Measurements from ENCODE around the gene DHX16. TPM values are rescaled to one million over a fixed set of nuclear protein-coding genes. Genes with fewer than 3 reads are reported as not detected.

Gene DHX16
- total and polyA plus RNA-seq, 2 experiments from 2014 or later, result 16.0 to 31.3 TPM

DNA sequence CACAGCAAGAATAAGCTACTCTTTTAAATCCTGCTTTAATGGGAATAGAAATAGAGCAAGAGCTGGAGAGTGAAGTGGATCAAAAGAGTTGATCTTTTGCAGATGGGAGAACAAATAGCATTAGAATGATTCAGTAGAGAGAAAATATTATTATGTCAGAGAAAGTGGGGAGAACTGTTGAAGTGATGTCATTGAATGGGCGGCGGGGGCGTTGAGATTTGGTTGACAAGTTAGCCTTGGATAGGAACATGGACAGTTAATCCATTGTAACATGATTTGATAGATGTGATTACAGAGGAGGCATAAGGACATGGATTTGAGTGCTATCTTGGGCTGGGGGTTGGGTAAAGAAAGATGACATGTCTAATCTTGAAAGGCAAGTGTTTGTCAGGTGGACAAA lies 37.0 kb downstream of the DHX16 start:
- Histone ChIP-seq H3K27ac (ENCODE audit: low read depth) (no peak overlapping the region), H4K20me1 (replicated peaks; ENCODE audit: insufficient read depth) (no peaks in the 10 kb centered on the region; the same call in 1 of the 2 replicates), H3K9me2 (ENCODE audit: insufficient read depth) (no peaks in the 10 kb centered on the region), H3K4me3 (no peak overlapping the region), H3F3A (replicated peaks; ENCODE audit: low read depth) (no peaks in the 10 kb centered on the region), H3K4me1 (ENCODE audit: insufficient read depth) (no peaks in the 10 kb centered on the region), H3K79me2 (replicated peaks; ENCODE audit: insufficient read depth) (no peaks in the 10 kb centered on the region), H3K36me3 (ENCODE audit: insufficient read depth) (peaks cover 17% of the 10 kb centered on the region; the same call in 1 of the 2 replicates), H3K4me2 (no peak overlapping the region), H2AFZ (no peak overlapping the region), H3K27me3 (ENCODE audit: insufficient read depth) (no peaks in the 10 kb centered on the region)
- DNase-seq (ENCODE audit: low spot score), result no peak
- H3K9me3 Mint-ChIP-seq, result no peaks in the 10 kb centered on the region
- H3K27me3 Mint-ChIP-seq (ENCODE audit: insufficient read depth, low read depth, poor library complexity), result peaks cover 4% of the 10 kb centered on the region
- peaks cover 48% of the 10 kb centered on the region for H3K36me3 Mint-ChIP-seq (ENCODE audit: low read depth)
- TF ChIP-seq JUNB (IDR thresholded peaks at IDR 0.05; ENCODE audit: unreplicated experiment) (no peak), EZH2phosphoT487 (IDR thresholded peaks at IDR 0.05; ENCODE audit: unreplicated experiment) (no peak), ZNF114 (CRISPR knock-in tag; IDR thresholded peaks at IDR 0.05) (no peak), EZH2 (IDR thresholded peaks at IDR 0.05; ENCODE audit: low read depth, unreplicated experiment) (no peak), CREB1 (CRISPR knock-in tag; IDR thresholded peaks at IDR 0.05; ENCODE audit: low read depth) (no peak), STAT1 (IDR thresholded peaks at IDR 0.05; ENCODE audit: unreplicated experiment) (no peak), NANOG (IDR thresholded peaks at IDR 0.05; ENCODE audit: borderline replicate concordance) (no peak), ZNF331 (CRISPR knock-in tag; IDR thresholded peaks at IDR 0.05; ENCODE audit: low read depth) (no peak), POLR2AphosphoS5 (IDR thresholded peaks at IDR 0.05; ENCODE audit: low read depth) (no peak)
- TF ChIP-seq, protein P1, sequence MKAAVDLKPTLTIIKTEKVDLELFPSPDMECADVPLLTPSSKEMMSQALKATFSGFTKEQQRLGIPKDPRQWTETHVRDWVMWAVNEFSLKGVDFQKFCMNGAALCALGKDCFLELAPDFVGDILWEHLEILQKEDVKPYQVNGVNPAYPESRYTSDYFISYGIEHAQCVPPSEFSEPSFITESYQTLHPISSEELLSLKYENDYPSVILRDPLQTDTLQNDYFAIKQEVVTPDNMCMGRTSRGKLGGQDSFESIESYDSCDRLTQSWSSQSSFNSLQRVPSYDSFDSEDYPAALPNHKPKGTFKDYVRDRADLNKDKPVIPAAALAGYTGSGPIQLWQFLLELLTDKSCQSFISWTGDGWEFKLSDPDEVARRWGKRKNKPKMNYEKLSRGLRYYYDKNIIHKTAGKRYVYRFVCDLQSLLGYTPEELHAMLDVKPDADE (IDR thresholded peaks at IDR 0.05), result no peak
- TF ChIP-seq, protein P2, sequence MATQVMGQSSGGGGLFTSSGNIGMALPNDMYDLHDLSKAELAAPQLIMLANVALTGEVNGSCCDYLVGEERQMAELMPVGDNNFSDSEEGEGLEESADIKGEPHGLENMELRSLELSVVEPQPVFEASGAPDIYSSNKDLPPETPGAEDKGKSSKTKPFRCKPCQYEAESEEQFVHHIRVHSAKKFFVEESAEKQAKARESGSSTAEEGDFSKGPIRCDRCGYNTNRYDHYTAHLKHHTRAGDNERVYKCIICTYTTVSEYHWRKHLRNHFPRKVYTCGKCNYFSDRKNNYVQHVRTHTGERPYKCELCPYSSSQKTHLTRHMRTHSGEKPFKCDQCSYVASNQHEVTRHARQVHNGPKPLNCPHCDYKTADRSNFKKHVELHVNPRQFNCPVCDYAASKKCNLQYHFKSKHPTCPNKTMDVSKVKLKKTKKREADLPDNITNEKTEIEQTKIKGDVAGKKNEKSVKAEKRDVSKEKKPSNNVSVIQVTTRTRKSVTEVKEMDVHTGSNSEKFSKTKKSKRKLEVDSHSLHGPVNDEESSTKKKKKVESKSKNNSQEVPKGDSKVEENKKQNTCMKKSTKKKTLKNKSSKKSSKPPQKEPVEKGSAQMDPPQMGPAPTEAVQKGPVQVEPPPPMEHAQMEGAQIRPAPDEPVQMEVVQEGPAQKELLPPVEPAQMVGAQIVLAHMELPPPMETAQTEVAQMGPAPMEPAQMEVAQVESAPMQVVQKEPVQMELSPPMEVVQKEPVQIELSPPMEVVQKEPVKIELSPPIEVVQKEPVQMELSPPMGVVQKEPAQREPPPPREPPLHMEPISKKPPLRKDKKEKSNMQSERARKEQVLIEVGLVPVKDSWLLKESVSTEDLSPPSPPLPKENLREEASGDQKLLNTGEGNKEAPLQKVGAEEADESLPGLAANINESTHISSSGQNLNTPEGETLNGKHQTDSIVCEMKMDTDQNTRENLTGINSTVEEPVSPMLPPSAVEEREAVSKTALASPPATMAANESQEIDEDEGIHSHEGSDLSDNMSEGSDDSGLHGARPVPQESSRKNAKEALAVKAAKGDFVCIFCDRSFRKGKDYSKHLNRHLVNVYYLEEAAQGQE (IDR thresholded peaks at IDR 0.05; ENCODE audit: unreplicated experiment), result no peak
- TF ChIP-seq, protein P3, sequence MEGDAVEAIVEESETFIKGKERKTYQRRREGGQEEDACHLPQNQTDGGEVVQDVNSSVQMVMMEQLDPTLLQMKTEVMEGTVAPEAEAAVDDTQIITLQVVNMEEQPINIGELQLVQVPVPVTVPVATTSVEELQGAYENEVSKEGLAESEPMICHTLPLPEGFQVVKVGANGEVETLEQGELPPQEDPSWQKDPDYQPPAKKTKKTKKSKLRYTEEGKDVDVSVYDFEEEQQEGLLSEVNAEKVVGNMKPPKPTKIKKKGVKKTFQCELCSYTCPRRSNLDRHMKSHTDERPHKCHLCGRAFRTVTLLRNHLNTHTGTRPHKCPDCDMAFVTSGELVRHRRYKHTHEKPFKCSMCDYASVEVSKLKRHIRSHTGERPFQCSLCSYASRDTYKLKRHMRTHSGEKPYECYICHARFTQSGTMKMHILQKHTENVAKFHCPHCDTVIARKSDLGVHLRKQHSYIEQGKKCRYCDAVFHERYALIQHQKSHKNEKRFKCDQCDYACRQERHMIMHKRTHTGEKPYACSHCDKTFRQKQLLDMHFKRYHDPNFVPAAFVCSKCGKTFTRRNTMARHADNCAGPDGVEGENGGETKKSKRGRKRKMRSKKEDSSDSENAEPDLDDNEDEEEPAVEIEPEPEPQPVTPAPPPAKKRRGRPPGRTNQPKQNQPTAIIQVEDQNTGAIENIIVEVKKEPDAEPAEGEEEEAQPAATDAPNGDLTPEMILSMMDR (conservative IDR thresholded peaks at IDR 0.05; ENCODE audit: low read depth in 2 of 2), result no peak
- TF ChIP-seq, protein P4, sequence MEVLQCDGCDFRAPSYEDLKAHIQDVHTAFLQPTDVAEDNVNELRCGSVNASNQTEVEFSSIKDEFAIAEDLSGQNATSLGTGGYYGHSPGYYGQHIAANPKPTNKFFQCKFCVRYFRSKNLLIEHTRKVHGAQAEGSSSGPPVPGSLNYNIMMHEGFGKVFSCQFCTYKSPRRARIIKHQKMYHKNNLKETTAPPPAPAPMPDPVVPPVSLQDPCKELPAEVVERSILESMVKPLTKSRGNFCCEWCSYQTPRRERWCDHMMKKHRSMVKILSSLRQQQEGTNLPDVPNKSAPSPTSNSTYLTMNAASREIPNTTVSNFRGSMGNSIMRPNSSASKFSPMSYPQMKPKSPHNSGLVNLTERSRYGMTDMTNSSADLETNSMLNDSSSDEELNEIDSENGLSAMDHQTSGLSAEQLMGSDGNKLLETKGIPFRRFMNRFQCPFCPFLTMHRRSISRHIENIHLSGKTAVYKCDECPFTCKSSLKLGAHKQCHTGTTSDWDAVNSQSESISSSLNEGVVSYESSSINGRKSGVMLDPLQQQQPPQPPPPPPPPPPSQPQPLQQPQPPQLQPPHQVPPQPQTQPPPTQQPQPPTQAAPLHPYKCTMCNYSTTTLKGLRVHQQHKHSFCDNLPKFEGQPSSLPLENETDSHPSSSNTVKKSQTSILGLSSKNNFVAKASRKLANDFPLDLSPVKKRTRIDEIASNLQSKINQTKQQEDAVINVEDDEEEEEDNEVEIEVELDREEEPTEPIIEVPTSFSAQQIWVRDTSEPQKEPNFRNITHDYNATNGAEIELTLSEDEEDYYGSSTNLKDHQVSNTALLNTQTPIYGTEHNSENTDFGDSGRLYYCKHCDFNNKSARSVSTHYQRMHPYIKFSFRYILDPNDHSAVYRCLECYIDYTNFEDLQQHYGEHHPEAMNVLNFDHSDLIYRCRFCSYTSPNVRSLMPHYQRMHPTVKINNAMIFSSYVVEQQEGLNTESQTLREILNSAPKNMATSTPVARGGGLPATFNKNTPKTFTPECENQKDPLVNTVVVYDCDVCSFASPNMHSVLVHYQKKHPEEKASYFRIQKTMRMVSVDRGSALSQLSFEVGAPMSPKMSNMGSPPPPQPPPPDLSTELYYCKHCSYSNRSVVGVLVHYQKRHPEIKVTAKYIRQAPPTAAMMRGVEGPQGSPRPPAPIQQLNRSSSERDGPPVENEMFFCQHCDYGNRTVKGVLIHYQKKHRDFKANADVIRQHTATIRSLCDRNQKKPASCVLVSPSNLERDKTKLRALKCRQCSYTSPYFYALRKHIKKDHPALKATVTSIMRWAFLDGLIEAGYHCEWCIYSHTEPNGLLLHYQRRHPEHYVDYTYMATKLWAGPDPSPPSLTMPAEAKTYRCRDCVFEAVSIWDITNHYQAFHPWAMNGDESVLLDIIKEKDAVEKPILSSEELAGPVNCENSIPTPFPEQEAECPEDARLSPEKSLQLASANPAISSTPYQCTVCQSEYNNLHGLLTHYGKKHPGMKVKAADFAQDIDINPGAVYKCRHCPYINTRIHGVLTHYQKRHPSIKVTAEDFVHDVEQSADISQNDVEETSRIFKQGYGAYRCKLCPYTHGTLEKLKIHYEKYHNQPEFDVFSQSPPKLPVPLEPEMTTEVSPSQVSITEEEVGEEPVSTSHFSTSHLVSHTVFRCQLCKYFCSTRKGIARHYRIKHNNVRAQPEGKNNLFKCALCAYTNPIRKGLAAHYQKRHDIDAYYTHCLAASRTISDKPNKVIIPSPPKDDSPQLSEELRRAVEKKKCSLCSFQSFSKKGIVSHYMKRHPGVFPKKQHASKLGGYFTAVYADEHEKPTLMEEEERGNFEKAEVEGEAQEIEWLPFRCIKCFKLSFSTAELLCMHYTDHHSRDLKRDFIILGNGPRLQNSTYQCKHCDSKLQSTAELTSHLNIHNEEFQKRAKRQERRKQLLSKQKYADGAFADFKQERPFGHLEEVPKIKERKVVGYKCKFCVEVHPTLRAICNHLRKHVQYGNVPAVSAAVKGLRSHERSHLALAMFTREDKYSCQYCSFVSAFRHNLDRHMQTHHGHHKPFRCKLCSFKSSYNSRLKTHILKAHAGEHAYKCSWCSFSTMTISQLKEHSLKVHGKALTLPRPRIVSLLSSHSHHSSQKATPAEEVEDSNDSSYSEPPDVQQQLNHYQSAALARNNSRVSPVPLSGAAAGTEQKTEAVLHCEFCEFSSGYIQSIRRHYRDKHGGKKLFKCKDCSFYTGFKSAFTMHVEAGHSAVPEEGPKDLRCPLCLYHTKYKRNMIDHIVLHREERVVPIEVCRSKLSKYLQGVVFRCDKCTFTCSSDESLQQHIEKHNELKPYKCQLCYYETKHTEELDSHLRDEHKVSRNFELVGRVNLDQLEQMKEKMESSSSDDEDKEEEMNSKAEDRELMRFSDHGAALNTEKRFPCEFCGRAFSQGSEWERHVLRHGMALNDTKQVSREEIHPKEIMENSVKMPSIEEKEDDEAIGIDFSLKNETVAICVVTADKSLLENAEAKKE (CRISPR knock-in tag; IDR thresholded peaks at IDR 0.05), result no peak
- no peak overlapping the region for H3K4me3 Mint-ChIP-seq
- no peaks in the 10 kb centered on the region for H3K4me1 Mint-ChIP-seq
- no peak for ATAC-seq
- no peak overlapping the region for H3K27ac Mint-ChIP-seq

All from GM23338 (cell line).